A549 treated with GW870086 at 1 μM for 4 hours (cell line): ENCODE results near the gene CASP8AP2. TPM values are rescaled to one million over a fixed set of nuclear protein-coding genes. Genes with fewer than 3 reads are reported as not detected.

ENCODE experiments used
- total RNA-seq: library from RNA; stranded (reverse); fragments of 200-300 nt; extraction: Qiagen RNA extraction; gene quantifications from 5 replicates; pipeline ENCODE4 v1.2.3, GENCODE V29; 2022; ENCODE audit warnings: low read depth

CASP8AP2 gene
- 3.5 to 6.7 TPM (median 6.4 TPM) in 5 replicates for total RNA-seq

GRCh38 chr6:89829472-89830169 lies at the start of gene CASP8AP2:
Gene CASP8AP2 (plus strand): TSS chr6:89829880.

GRCh38 chr6:89819336-89820130 lies 10.1 kb upstream of the CASP8AP2 start, which contains the start of gene MDN1:
Gene MDN1 (minus strand): TSS chr6:89819794. CDS start chr6:89819607, 187 bp downstream.

GRCh38 chr6:89894169-89894568 lies 64.5 kb downstream of the CASP8AP2 start, which contains the start of gene GJA10:
Gene GJA10 (plus strand): TSS chr6:89894469. CDS start chr6:89894469, 0 bp downstream.

Other genes starting within 250 kb of the CASP8AP2 start
- gene LYRM2, start 191.1 kb upstream of the CASP8AP2 start, total RNA-seq: 30.7 to 39.5 TPM (median 32.7 TPM) in 5 replicates
- gene MDN1, start 10.1 kb upstream of the CASP8AP2 start, total RNA-seq: 9.7 to 14.1 TPM (median 13.4 TPM) in 5 replicates
- not detected in 5 replicates for gene GJA10, start 64.6 kb downstream of the CASP8AP2 start, total RNA-seq